Measurements from ENCODE around the gene HYCC2.

DNA sequence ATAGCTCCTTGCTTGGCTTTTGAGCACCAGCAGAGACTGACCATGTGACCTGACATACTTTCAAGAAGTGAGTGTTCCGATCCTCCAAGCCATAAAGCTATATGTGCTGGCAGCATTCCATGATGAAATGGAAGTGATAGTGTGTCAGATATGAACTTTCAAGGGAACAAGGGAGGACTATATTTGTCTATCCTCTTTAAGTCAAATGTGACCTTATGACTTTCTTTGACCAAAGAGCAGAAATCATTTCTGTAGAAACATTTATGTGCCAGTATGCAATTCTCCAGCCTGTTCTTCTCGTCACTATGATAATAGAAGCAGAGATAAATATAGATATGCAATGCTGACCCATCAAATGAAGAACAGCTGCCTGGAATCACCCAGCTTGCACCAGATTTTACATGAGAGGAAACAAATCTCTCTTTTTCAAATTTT lies 14.4 kb downstream of the HYCC2 start:
- no peak for TF ChIP-seq POLR2A (IDR thresholded peaks at IDR 0.05)
- TF ChIP-seq, protein P1, sequence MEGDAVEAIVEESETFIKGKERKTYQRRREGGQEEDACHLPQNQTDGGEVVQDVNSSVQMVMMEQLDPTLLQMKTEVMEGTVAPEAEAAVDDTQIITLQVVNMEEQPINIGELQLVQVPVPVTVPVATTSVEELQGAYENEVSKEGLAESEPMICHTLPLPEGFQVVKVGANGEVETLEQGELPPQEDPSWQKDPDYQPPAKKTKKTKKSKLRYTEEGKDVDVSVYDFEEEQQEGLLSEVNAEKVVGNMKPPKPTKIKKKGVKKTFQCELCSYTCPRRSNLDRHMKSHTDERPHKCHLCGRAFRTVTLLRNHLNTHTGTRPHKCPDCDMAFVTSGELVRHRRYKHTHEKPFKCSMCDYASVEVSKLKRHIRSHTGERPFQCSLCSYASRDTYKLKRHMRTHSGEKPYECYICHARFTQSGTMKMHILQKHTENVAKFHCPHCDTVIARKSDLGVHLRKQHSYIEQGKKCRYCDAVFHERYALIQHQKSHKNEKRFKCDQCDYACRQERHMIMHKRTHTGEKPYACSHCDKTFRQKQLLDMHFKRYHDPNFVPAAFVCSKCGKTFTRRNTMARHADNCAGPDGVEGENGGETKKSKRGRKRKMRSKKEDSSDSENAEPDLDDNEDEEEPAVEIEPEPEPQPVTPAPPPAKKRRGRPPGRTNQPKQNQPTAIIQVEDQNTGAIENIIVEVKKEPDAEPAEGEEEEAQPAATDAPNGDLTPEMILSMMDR (IDR thresholded peaks at IDR 0.05), result no peak
